Right cardiac atrium (tissue), 5 donors: ENCODE data around the gene ACP2. TPM values are rescaled to one million over a fixed set of nuclear protein-coding genes. Genes with fewer than 3 reads are reported as not detected.

Experiments used
- ATAC-seq, 2 donors: fragments of 200-7000 bp; cut with Tn5 transposase; one replicate each; pipeline versions ENCODE4 v1.8.0 to v1.9.1; 2020; ENCODE audit warnings: moderate library complexity in 2 of 2, mild to moderate bottlenecking in 1 of 2
- DNase-seq, 3 donors: peaks; one replicate each; pipeline ENCODE4 v3.0.0-alpha.2; 2020
- H3K27ac ChIP-seq: one replicate; pipeline ENCODE4 v1.5.1; 2013; ENCODE audit warnings: mild to moderate bottlenecking, low read length, control low read depth, moderate library complexity
- H3K27me3 ChIP-seq: one replicate; pipeline ENCODE4 v1.6.1; 2013; ENCODE audit not compliant: control insufficient read depth, insufficient read depth
- H3K4me1 ChIP-seq: one replicate; pipeline ENCODE4 v1.6.1; 2013; ENCODE audit warnings: low read length; ENCODE audit not compliant: control insufficient read depth, insufficient read depth
- H3K4me3 ChIP-seq: one replicate; pipeline ENCODE4 v1.5.1; 2013; ENCODE audit warnings: low read length, control low read depth
- H3K9me3 ChIP-seq: one replicate; pipeline ENCODE4 v1.6.1; 2013; ENCODE audit warnings: low read length; ENCODE audit not compliant: control insufficient read depth
- WGBS: extraction: QIAGEN DNeasy Blood & Tissue Kit; methylation state at CpG from one replicate; pipeline ENCODE4 v1.1.7; 2013; 5-methylcytosine and 5-hydroxymethylcytosine counted together
- intact Hi-C, 4 donors: fragments of 100-400 bp; cut with DNase I; formaldehyde crosslinking; loops; one replicate each; pipeline versions ENCODE4 v1.11.0 to v1.14.0; 2022 to 2023
- long read RNA-seq, 4 donors: library from polyadenylated mRNA; unstranded; transcript quantifications; one replicate each; pipeline ENCODE4 v2.0.0, GENCODE V29; 2020 to 2021
- polyA plus RNA-seq: library from polyadenylated mRNA; stranded (reverse); fragments of 200-250 nt; gene quantifications from one replicate; pipeline ENCODE4 v1.2.3, GENCODE V29; 2013
- total RNA-seq, 4 donors: library from RNA; stranded (reverse); fragmentation: NEBNext Ultra II Directional; extraction: Animal tissue kit (Norgen Biotek cat#: 25700); gene quantifications; one replicate each; pipeline ENCODE4 v1.2.1, GENCODE V29; 2021
- donor health status: healthy with polysubstance abuse.
- donor health status: DM: no; HTN: yes; CAD: no.
- donor health status: DM: no; HTN: no; CAD: no.
- donor health status: DM: no; HTN: yes; CAD: no; lungs with severe emphysema.
- donor health status: DM: yes; HTN: yes; CAD: no.

ACP2 gene
- total RNA-seq (10 to 100 TPM; 21.7 to 25.9 (median 25.5) TPM), polyA plus RNA-seq (24.7 TPM)
- long read RNA-seq, donor 1, transcript ACP2-201 (11 exons, 2,203 nt), result major isoform, 28 of 38 reads
- long read RNA-seq, donor 1, partial matches to known transcripts, result 6 of 38 reads
- long read RNA-seq, donor 1, other reads (novel, unspliced or antisense), result 4 of 38 reads
- long read RNA-seq, donor 2, transcript ACP2-201 (11 exons, 2,203 nt), result major isoform, 5 of 7 reads
- long read RNA-seq, donor 2, partial matches to known transcripts, result 0 of 7 reads
- long read RNA-seq, donor 2, other reads (novel, unspliced or antisense), result 2 of 7 reads
- long read RNA-seq, donor 3, transcript ACP2-201 (11 exons, 2,203 nt), result major isoform, 85 of 97 reads
- long read RNA-seq, donor 3, partial matches to known transcripts, result 2 of 97 reads
- long read RNA-seq, donor 3, other reads (novel, unspliced or antisense), result 7 of 97 reads
- long read RNA-seq, donor 4, transcript ACP2-201 (11 exons, 2,203 nt), result major isoform, 11 of 12 reads
- long read RNA-seq, donor 4, partial matches to known transcripts, result 0 of 12 reads
- long read RNA-seq, donor 4, other reads (novel, unspliced or antisense), result 1 of 12 reads

- WGBS, result under 1% methylated on average over 45 of the region's 45 CpGs
- ATAC-seq (peak; percentile 95), DNase-seq (peak; percentile 88 to 96 (median 93))
- Histone ChIP-seq H3K27me3 (no peaks in the 10 kb centered on the region), H3K9me3 (no peaks in the 10 kb centered on the region), H3K27ac (peak within 1 kb of the TSS; percentile 94), H3K4me1 (peaks cover 19% of the 10 kb centered on the region), H3K4me3 (peak within 1 kb of the TSS; percentile 79)
- intact Hi-C loops, result no loop called here
Measured at GRCh38 chr11:47248664-47249377, at the start of gene ACP2. ACP2 (minus strand) TSS chr11:47248814; CDS start chr11:47248789, 25 bp downstream.

DNA sequence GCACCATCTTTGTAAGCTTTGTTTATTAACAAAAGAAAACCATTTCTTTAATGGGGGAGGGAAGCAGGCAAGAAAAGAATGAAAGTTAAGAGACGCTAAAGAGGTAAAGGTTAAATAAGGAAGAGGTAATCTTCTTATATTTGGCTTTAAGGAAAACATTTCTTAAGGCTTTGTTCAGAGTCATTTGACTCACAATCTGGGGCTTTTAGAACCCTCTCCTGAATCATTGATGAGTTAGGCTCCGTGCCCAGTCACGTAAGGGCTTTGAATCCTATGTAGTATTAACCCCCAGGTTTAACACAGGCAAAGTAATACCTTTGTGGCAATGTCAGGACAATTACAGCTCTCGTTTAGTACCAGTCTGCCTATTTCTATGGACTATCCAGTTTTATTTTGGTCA lies 47.4 kb upstream of the ACP2 start:
- WGBS, result 91% methylated on average over 4 of the region's 4 CpGs
- H3K27me3 ChIP-seq, result no peaks in the 10 kb centered on the region
- ATAC-seq, result no peak

GRCh38 chr11:47295385-47295784 lies 46.8 kb upstream of the ACP2 start:
- DNase-seq (no peak), ATAC-seq (no peak)
- intact Hi-C loops, result no loop called here
- WGBS, result 95% methylated on average over 5 of the region's 5 CpGs
- Histone ChIP-seq H3K9me3 (no peaks in the 10 kb centered on the region), H3K4me3 (no peak overlapping the region), H3K27ac (no peak overlapping the region), H3K4me1 (no peaks in the 10 kb centered on the region), H3K27me3 (no peaks in the 10 kb centered on the region)

More for the DNA sequence above, 47.4 kb upstream of the ACP2 start:
- no peak overlapping the region for H3K27ac ChIP-seq
- no peak overlapping the region for H3K4me3 ChIP-seq
- no peak for DNase-seq
- no peaks in the 10 kb centered on the region for H3K9me3 ChIP-seq
- intact Hi-C loops, result no loop called here
- no peaks in the 10 kb centered on the region for H3K4me1 ChIP-seq

GRCh38 chr11:47289856-47290255 lies 41.2 kb upstream of the ACP2 start:
- intact Hi-C loops, result no loop called here
- WGBS, result 93% methylated on average over 15 of the region's 15 CpGs
- DNase-seq, result no peak

GRCh38 chr11:47288066-47288465 lies 39.5 kb upstream of the ACP2 start:
- intact Hi-C loops, result no loop called here
- H3K27ac ChIP-seq, result peak overlapping the region; percentile 88

More at GRCh38 chr11:47289856-47290255, 41.2 kb upstream of the ACP2 start:
- no peak overlapping the region for H3K27ac ChIP-seq
- H3K4me1 ChIP-seq, result peaks cover 4% of the 10 kb centered on the region
- H3K4me3 ChIP-seq, result no peak overlapping the region
- no peaks in the 10 kb centered on the region for H3K9me3 ChIP-seq
- no peaks in the 10 kb centered on the region for H3K27me3 ChIP-seq
- no peak for ATAC-seq

DNA sequence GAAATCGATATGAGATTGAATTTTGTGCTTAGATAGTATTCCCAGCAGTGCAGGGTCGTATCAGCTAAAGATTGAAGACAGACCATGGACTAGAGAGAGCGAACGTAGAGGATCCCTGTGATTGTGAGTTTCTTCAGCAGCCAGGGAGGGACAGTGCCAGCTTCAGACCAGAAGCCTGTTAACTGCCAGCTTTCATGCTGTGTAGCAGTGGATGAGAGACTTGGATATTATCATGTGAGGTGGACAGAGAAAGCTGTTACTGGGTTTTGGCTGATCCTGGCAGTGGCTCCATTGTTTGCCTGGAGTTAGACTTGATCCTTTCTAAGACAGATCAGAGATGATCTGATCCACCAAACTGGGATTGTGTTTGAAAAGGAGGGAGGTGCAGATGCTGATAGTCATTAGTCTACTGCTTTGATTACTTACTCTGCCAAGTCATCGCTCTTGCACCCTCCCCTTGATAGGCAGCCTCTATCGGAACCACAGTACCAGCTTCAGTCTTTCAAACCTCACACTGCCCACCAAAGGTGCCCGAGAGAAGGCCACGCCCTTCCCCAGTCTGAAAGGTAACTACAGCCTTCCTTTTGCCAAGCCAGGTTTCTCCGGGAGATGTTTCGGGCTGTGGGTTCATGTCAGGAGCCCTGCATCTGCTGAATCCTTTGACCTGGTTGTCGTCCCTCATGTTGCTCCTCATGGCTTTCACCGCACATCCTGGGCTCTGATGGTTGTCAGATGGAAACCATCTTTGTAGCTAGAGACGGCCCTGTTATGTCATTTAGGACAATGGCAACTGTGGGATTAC lies 37.6 kb upstream of the ACP2 start:
- Histone ChIP-seq H3K4me3 (no peak overlapping the region), H3K27me3 (no peaks in the 10 kb centered on the region), H3K4me1 (peaks cover 4% of the 10 kb centered on the region), H3K9me3 (no peaks in the 10 kb centered on the region), H3K27ac (peak overlapping the region; percentile 59)
- intact Hi-C loops, result no loop called here
- WGBS, result 88% methylated on average over 13 of the region's 13 CpGs
- ATAC-seq (peak; percentile 18 to 40), DNase-seq (no peak)

More at GRCh38 chr11:47288066-47288465, 39.5 kb upstream of the ACP2 start:
- Histone ChIP-seq H3K4me1 (peaks cover 4% of the 10 kb centered on the region), H3K9me3 (no peaks in the 10 kb centered on the region), H3K4me3 (no peak overlapping the region), H3K27me3 (no peaks in the 10 kb centered on the region)
- DNase-seq, result no peak
- WGBS, result 72% methylated on average over 5 of the region's 5 CpGs
- ATAC-seq, result peak; percentile 70 to 81

- intact Hi-C loops, result no loop called here
- Histone ChIP-seq H3K4me3 (no peak overlapping the region), H3K27ac (no peak overlapping the region), H3K9me3 (no peaks in the 10 kb centered on the region), H3K27me3 (no peaks in the 10 kb centered on the region), H3K4me1 (peaks cover 4% of the 10 kb centered on the region)
- no peak for DNase-seq
- WGBS, result 90% methylated on average over 4 of the region's 4 CpGs
- ATAC-seq, result no peak
Measured at GRCh38 chr11:47284151-47284550, 35.5 kb upstream of the ACP2 start.

DNA sequence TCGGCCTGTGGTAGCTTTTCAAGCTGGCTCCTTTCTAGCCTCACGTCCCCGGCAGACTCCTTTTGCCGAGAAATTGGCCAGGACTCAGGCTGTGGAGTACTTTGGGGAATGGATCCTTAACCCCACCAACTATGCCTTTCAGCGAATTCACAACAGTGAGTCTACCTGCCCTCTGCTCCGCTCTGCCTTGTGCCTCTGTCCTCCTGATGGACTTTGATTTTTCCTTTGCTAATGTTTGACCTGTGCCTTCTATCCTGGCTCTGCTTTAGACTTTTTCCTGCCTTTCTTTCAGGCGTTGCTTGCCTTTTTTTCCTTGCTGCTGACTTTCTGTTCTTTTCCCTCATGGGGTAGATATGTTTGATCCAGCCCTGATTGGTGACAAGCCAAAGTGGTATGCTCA lies 33.8 kb upstream of the ACP2 start:
- Histone ChIP-seq H3K4me3 (no peak overlapping the region), H3K27me3 (no peaks in the 10 kb centered on the region), H3K4me1 (peaks cover 2% of the 10 kb centered on the region), H3K27ac (no peak overlapping the region), H3K9me3 (no peaks in the 10 kb centered on the region)
- ATAC-seq, result no peak
- DNase-seq, result no peak
- WGBS, result 94% methylated on average over 7 of the region's 7 CpGs
- intact Hi-C loops, result no loop called here

DNA sequence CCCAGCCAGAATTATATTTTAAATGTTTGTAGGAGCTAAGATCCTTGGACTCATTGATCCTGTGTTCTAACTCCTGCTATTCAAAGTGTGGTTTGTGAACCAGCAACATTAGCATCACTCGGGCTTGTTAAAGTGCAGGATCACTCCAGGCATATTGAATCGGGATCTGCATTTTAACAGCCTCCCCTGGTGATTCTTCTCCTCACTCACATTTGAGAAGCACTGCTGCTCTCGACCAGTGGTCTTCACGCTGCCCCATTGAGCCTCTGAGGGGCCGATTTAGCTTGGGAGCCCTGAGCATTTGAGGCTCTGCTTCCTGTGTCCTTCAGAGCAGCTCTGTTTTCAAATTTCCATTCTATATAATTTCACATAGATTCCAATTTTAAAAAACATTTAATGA lies 32.2 kb upstream of the ACP2 start:
- intact Hi-C loops, result no loop called here
- no peaks in the 10 kb centered on the region for H3K27me3 ChIP-seq
- ATAC-seq (no peak), DNase-seq (no peak)
- no peaks in the 10 kb centered on the region for H3K9me3 ChIP-seq
- 73% methylated on average over 5 of the region's 5 CpGs for WGBS
- H3K27ac ChIP-seq, result peak overlapping the region; percentile 15
- peaks cover 2% of the 10 kb centered on the region for H3K4me1 ChIP-seq
- no peak overlapping the region for H3K4me3 ChIP-seq

DNA sequence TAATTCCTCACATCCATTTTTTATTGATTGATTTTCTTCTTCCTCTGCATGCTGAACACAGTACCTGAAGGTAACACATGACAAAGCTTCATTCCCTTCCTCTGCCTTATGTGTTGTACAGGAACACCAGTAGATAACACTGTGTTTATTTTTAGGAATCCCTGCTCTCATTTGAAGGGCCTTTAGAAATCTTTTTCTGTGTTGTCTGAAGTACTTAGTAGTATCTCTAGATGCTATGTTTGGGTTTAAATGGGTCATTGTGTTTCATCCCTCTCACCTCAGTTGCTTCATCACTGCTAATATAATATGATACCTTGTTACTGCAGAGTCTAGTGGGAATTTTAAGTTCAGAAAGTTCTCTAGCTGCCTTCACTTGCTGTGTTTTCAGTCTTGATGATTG lies 31.5 kb upstream of the ACP2 start:
- Histone ChIP-seq H3K27me3 (no peaks in the 10 kb centered on the region), H3K4me3 (no peak overlapping the region), H3K9me3 (no peaks in the 10 kb centered on the region), H3K4me1 (no peaks in the 10 kb centered on the region), H3K27ac (no peak overlapping the region)
- no peak for DNase-seq
- peak in 1 of 2 donors; percentile 76 for ATAC-seq
- intact Hi-C loops, result no loop called here
